H1 (cell line): ENCODE results near the gene AKR7A3. TPM values are rescaled to one million over a fixed set of nuclear protein-coding genes. Genes with fewer than 3 reads are reported as not detected.
A peak's percentile ranks its signal among the peaks of the same experiment; 100 is the strongest.

Experiments used
- CBX5 ChIP-seq: fragments of 300-800, 300-1000 bp; sonication (generic); IDR thresholded peaks from 2 replicates; pipeline ENCODE4 v1.7.1; 2016; ENCODE audit warnings: antibody characterized with exemption, low read length, low read depth
- EP300 ChIP-seq, 2 experiments: IDR thresholded peaks; 1 replicate in 1 of 2; 2 replicates in 1 of 2; pipeline ENCODE4 v1.6.1; 2011 to 2012; ENCODE audit warnings: low read depth in 2 of 2, low read length in 2 of 2, mild to moderate bottlenecking in 2 of 2, borderline replicate concordance in 1 of 2, inconsistent platforms in 1 of 2, moderate library complexity in 1 of 2
- GABPA ChIP-seq: IDR thresholded peaks from 2 replicates; pipeline ENCODE4 v1.6.1; 2011; ENCODE audit warnings: mild to moderate bottlenecking, low read length, moderate library complexity, borderline replicate concordance; ENCODE audit not compliant: insufficient read depth
- GTF2F1 ChIP-seq: IDR thresholded peaks from 2 replicates; pipeline ENCODE4 v1.6.1; 2012; ENCODE audit warnings: low read depth, low read length, improper control_type of control experiment, borderline replicate concordance
- POLR2AphosphoS5 ChIP-seq: IDR thresholded peaks from 2 replicates; pipeline ENCODE4 v1.6.1; 2011; ENCODE audit warnings: low read depth, low read length
- SIRT6 ChIP-seq: IDR thresholded peaks from one replicate; pipeline ENCODE4 v1.7.1; 2012; ENCODE audit warnings: low read length, inconsistent platforms
- TCF12 ChIP-seq: IDR thresholded peaks from 2 replicates; pipeline ENCODE4 v1.6.1; 2011; ENCODE audit warnings: low read depth, mild to moderate bottlenecking, low read length
- ZNF274 ChIP-seq: IDR thresholded peaks from 2 replicates; pipeline ENCODE4 v1.7.0; 2012; ENCODE audit warnings: low read length, borderline replicate concordance; ENCODE audit errors: extremely low read depth
- polyA plus RNA-seq, 7 experiments: library from polyadenylated mRNA; depleted of rRNA in 3 of 7; stranded (reverse) in 5 of 7; unstranded in 2 of 7; fragments of >200 nt in 5 of 7; fragments of 200-250 nt in 2 of 7; gene quantifications; 1 replicate in 5 of 7; 2 replicates in 1 of 7; 4 replicates in 1 of 7; pipeline versions ENCODE4 v1.2.1 to v1.2.3, GENCODE V29; 2011 to 2013; ENCODE audit warnings: missing spikeins in 2 of 7, mixed read lengths in 2 of 7
- total RNA-seq: library from RNA; stranded (reverse); fragmentation: NEBNext Ultra II Directional; extraction: Animal tissue kit (Norgen Biotek cat#: 25700); gene quantifications from 2 replicates; pipeline ENCODE4 v1.2.1, GENCODE V29; 2021
- TF ChIP-seq, protein P1 (sequence below), 3 experiments: IDR thresholded peaks; 1 replicate in 2 of 3; 2 replicates in 1 of 3; pipeline versions ENCODE4 v1.5.1 to v1.6.1; 2011; ENCODE audit warnings: low read length in 3 of 3, mild to moderate bottlenecking in 3 of 3, inconsistent platforms in 2 of 3, low read depth in 1 of 3, moderate library complexity in 1 of 3; ENCODE audit not compliant: insufficient read depth in 1 of 3; ENCODE audit errors: control extremely low read depth in 1 of 3

Gene AKR7A3
- total and polyA plus RNA-seq, 2 of the 8 experiments (the other 6 are each of a cell fraction or from before 2014, with no cell fraction given) = 0.62 to 0.65 TPM

DNA sequence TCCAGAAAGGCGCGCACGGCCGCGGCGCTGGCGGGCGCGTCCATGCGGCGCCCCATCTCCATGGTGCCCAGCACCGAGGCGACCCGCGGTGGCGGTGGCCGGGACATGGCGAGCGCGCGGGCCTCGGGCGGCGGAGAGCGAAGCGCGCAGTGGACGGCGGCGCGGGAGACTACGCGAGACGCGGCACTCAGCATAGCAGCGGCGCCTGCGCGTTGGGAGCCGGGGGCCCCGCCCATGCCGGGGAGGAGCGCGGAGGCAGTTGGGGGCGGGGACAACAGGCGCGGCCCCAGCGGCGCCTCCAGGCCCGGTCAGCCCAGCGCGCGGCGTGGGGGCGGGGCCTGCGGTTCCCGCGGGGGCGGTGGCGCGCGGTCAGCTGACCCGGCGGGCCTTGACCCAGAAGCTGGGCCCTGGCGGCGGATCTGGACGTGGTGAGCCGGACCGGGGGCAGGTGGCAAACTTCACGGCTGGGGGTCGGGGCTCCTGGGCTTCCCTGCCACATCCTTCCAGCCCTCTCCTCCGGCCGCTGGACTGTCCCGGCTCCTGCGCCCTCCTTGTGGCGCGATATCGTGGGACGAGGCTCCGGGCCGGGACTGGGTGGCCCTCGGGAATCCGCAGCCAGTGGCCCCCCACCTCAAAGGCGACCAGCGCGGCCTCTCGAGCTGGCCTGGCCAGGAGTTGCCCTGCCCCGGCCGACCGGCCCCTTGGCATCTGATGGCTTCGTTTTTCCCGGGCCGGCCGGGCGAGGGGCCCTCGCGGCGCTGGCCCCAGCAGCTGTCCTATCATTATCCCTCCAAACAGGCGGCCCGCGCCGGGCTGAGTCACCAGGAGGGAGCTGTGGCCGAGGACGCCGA, 23.6 kb upstream of the AKR7A3 start, which contains the start of the genes AKR7A2 and SLC66A1 (continued):
- TF ChIP-seq TCF12 (no peak), EP300 (IDR thresholded peaks at IDR 0.05; ENCODE audit: borderline replicate concordance in 1 of 2, low read depth in 2 of 2, low read length in 2 of 2) (no peak), ZNF274 (no peak), SIRT6 (no peak), GABPA (no peak), CBX5 (no peak), GTF2F1 (no peak), POLR2AphosphoS5 (peak; percentile 70; the same call in 1 of the 2 replicates)
- TF ChIP-seq, protein P1, sequence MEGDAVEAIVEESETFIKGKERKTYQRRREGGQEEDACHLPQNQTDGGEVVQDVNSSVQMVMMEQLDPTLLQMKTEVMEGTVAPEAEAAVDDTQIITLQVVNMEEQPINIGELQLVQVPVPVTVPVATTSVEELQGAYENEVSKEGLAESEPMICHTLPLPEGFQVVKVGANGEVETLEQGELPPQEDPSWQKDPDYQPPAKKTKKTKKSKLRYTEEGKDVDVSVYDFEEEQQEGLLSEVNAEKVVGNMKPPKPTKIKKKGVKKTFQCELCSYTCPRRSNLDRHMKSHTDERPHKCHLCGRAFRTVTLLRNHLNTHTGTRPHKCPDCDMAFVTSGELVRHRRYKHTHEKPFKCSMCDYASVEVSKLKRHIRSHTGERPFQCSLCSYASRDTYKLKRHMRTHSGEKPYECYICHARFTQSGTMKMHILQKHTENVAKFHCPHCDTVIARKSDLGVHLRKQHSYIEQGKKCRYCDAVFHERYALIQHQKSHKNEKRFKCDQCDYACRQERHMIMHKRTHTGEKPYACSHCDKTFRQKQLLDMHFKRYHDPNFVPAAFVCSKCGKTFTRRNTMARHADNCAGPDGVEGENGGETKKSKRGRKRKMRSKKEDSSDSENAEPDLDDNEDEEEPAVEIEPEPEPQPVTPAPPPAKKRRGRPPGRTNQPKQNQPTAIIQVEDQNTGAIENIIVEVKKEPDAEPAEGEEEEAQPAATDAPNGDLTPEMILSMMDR (IDR thresholded peaks at IDR 0.05; ENCODE audit: control extremely low read depth in 1 of 3, insufficient read depth in 1 of 3, low read depth in 1 of 3, low read length in 3 of 3) = peak in 1 of 3 experiments; percentile 8; a peak in 1 of 4 replicates
